Measurements from ENCODE around the gene PHF21A.

DNA sequence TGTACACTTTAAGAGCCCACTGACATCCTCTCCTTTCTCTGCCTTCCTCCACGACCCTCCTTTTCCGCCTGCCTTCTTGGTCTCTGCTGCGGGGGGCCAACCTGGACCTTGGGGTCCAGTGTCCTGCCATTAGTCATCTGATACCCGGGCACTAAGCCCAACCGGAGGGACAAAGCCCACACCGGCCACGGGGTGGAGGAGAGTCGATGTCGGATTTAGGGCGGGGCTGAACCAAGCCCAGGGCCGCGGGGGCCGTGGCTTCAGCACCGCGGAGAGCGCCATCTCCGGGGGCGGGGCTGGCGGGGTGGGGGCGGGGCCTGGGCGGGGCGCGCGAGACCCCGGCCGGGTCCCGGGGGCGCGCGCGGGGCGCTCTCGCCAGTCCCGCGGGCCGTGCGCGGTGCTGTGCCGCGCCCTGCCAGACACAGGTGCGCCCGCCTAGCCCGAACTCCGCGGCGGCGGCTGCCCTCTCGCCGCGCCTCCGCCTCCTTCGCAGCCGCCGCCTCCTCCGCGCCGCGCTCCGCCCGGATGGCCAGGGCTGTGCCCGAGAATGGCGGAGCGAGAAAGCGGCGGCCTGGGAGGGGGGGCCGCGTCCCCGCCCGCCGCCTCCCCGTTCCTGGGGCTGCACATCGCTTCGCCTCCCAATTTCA is 235.9 kb downstream of the PHF21A start, which contains the start of gene MAPK8IP1:
- TF ChIP-seq, protein P1, sequence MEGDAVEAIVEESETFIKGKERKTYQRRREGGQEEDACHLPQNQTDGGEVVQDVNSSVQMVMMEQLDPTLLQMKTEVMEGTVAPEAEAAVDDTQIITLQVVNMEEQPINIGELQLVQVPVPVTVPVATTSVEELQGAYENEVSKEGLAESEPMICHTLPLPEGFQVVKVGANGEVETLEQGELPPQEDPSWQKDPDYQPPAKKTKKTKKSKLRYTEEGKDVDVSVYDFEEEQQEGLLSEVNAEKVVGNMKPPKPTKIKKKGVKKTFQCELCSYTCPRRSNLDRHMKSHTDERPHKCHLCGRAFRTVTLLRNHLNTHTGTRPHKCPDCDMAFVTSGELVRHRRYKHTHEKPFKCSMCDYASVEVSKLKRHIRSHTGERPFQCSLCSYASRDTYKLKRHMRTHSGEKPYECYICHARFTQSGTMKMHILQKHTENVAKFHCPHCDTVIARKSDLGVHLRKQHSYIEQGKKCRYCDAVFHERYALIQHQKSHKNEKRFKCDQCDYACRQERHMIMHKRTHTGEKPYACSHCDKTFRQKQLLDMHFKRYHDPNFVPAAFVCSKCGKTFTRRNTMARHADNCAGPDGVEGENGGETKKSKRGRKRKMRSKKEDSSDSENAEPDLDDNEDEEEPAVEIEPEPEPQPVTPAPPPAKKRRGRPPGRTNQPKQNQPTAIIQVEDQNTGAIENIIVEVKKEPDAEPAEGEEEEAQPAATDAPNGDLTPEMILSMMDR (conservative IDR thresholded peaks at IDR 0.05 in 1 of 2, IDR thresholded peaks at IDR 0.05 in 1 of 2; ENCODE audit: extremely low read depth in 1 of 2, insufficient read depth in 1 of 2, low read depth in 1 of 2, low read length in 2 of 2), result no peak
- no peak for TF ChIP-seq EZH2 (IDR thresholded peaks at IDR 0.05; ENCODE audit: borderline replicate concordance, low read length)

Measured in mammary epithelial cell (primary cell).